IPS-NIHi7 (cell line): ENCODE data around the gene GBF1.

Source experiments
- DNase-seq: peaks from one replicate; pipeline ENCODE4 v3.0.0; 2012; ENCODE audit warnings: mixed read lengths; ENCODE audit errors: extremely low spot score

Gene GBF1

GRCh38 chr10:102342958-102343357 lies 97.6 kb downstream of the GBF1 start:
- no peak for DNase-seq

- DNase-seq: no peak
Observed at GRCh38 chr10:102344067-102344466, 98.7 kb downstream of the GBF1 start.

DNA sequence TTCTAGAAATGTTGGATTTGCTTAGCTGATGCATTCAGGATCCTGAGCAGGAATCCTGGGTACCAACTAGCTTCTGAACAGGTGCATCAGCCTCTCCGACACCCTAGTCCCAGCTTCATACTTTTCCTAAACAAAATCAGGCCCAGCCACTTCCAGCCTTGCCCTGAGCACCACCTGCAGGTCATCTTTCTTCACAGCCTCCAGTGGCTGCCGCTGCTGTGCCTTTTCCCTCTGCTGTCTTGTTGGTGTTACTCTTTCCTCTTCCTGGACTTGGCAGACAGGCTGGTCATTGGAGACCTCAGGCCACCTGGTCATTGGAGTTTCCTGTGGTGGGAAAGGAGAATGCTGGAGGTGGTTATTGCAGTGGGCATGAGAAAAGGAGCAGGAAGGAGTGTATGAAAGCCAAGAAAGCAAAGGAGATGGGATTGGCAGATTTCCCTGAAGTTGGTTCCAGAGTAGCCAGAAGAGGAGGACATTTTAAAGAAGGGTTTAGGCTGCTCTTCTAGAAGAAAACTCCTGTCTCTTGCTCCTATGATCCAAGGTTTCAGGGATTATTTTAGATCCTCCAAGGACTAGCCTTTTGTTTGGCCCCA lies 102.0 kb downstream of the GBF1 start:
- peak; percentile 66 for DNase-seq

GRCh38 chr10:102352066-102352715 lies 106.9 kb downstream of the GBF1 start:
- peak; percentile 82 for DNase-seq

- DNase-seq: no peak
Observed at GRCh38 chr10:102354451-102354850, 109.1 kb downstream of the GBF1 start.

DNA sequence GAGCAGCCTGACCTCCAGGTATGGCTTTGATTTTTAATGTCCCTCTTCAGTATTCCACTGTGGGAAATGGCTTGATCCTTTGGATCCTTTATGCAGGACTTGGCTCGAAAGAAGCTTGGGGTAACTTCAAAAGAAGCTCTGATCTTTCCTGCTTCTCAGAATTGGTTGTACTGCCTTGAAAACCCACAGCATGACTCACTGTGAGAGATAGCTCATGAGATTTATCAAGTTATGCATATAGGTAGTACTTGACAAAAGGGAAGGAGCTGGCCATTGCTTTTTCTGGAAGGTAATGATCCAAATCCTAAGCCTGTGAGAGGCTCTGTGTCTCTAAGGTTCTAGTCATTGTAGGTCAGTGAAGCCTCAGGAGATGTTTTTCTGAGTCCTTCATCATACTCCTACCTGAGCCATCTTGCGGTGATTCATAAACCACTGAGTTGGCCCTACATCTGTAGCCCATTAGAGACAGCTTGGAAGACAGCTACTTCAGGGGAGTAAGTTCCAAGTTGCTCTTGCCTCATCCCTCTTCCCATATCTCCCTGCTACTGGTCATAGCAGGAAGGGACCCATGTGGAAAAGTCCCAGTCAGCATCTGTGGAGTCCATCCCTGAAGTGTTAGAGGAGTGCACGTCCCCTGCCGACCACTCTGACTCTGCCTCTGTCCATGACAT lies 113.5 kb downstream of the GBF1 start:
- no peak for DNase-seq

GRCh38 chr10:102367441-102367840 lies 122.1 kb downstream of the GBF1 start:
- no peak for DNase-seq

- DNase-seq: no peak
Observed at GRCh38 chr10:102368077-102368476, 122.7 kb downstream of the GBF1 start.

DNA sequence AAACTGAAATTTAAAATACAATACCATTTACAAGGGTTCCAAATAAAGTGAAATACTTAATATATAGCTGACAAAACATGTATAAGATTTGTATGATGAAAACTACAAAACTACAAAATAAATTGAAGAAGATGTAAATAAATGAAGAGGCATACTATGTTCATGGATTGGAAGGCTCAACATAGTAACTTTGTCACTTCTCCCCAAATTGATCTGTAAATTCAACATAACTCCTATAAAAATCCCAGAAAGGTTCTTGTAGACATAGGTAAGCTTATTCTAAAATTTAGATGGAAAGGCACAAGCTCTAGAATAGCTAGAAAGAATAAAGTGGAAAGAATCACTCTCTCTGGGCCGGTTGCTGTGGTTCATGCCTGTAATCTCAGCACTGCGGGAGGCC lies 126.0 kb downstream of the GBF1 start:
- no peak for DNase-seq

GRCh38 chr10:102375250-102375649 lies 129.9 kb downstream of the GBF1 start:
- DNase-seq: peak; percentile 47

DNA sequence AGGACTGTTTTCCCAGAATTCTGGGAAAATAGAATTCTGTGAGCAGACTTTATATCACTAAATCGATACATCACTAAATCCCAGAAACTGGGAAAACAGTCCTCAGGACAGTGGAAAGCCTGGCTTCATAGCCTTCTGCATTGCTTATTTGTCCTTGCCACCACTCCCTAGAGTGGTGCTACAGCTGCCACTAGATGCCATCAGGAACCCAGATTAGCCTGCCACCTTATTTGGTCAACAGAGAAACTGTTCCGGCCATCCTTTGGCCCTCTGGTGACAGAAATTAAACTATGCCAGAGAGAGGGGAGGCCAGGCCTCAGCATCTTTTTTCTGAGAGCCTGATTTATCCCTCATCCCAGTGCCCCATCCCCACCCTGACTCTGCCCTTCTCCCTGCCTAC lies 130.5 kb downstream of the GBF1 start:
- no peak for DNase-seq

DNA sequence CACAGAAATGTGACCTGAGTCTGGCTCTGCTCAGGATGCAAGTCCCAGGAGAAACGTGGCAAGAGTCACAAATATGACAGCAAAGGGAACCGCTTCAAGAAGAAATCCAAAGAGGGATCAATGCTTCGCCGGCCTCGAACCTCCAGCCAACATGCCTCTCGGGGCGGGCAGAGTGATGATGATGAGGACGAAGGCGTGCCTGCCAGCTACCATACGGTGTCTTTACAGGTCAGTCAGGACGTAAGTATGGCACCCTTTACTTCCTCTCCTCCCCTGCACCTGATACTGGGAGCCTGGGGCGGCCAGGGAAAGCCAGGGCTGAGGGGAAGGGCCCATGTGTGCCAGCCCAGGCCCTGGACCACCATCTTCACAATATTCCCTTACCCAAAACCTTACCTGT lies 131.6 kb downstream of the GBF1 start:
- no peak for DNase-seq

- DNase-seq: no peak
Observed at GRCh38 chr10:102379383-102379782, 134.1 kb downstream of the GBF1 start.

DNA sequence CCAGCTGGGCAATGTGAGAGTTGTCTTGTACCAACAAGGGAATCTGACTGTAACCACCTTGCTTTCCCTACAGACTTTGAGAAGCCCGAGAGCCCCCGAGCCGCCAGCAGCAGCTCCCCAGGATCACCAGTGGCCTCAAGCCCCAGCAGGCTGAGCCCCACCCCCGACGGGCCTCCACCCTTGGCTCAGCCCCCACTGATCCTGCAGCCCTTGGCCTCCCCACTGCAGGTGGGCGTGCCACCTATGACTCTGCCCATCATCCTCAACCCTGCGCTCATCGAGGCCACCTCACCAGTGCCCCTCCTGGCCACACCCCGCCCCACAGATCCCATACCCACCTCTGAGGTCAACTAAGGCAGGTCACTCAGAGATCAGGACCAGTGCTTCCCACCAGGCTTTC lies 136.7 kb downstream of the GBF1 start:
- no peak for DNase-seq

- no peak for DNase-seq
Observed at GRCh38 chr10:102382871-102383270, 137.5 kb downstream of the GBF1 start.

GRCh38 chr10:102384053-102384452 lies 138.7 kb downstream of the GBF1 start:
- peak; percentile 67 for DNase-seq

DNA sequence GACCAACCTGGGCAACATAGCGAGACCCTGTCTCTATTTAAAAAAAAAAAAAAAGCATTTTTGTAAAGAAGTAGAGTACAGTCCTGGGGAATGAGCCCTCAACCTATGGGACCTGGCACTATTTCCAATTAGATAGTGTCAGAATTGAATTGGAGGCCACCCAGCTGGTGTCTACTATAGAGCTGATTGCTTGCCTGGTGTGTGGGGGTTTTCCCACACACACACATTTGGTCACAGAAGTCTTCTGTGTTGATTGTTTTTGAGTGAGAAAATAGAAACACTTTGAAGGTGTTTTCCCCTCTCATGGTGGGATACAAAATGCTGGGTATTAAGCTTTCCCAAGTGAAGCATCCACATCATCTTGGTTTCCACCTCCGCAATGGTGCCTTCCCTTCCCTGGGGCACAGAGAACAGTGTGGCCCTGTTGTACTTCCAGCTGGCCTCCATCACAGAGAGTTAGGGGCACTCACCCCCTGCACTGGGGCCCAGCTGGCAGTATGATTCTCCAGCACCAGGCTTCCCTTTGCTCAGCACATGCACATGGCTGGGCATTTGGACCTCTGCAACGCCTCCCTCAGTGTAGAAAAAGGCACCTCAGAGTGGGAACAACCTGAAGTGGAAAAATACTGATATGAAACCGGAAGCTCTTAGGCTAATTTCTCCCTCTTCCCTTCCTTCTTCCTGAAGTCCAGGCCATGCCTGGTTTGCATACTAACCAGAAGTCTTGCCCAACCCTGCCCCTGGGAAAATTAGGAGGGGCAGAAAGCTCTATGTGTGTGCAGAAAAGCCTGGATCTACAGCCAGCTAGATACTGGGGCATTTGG lies 139.5 kb downstream of the GBF1 start:
- no peak for DNase-seq

- no peak for DNase-seq
Observed at GRCh38 chr10:102389894-102390293, 144.6 kb downstream of the GBF1 start.

DNA sequence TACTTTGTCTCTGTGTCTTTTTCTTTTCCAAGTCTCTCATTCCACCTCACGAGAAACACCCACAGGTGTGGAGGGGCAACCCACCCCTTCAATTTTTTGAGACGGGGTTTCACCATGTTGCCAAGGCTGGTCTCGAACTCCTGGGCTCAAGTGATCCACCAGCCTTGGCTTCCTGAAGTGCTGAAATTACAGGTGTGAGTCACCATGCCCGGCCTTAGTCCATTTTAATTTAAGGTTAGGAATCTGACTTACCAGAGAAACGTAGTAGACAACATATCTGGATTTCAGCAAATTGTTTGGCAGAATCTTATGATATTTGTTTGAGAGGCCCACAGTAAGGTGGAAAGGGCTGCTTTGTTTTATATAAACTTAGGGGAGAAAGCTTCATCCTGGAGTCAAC lies 147.0 kb downstream of the GBF1 start:
- no peak for DNase-seq

DNA sequence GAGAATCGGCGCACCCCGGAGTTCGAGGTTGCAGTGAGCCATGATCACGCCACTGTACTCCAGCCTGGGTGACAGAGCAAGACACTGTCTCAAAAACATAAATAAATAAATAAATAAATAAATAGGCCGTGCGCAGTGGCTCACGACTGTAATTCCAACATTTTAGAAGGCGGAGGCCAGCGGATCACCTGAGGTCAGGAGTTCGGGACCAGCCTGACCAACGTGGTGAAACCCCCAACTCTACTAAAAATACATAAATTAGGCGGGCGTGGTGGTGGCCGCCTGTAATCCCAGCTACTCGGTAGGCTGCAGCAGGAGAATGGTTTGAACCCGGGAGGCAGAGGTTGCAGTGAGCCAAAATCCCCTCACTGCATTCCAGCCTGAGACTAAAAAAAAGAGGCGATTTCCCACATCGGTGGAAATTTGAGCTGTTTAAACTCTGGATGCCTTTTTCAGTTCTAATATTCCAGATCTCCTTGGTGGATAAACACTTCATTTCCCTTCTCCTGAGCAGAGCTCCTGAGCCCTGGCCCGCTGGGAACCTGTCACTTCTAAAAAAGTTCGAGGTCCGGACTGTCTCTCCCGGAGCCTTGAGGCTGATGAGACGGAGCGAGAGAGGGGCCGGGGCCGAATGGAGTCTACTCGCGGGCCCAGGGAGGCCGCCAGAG lies 148.2 kb downstream of the GBF1 start:
- DNase-seq: peak; percentile 91

- peak; percentile 94 for DNase-seq
Observed at GRCh38 chr10:102394079-102394800, 148.9 kb downstream of the GBF1 start.
